HG02798 (cell line): ENCODE measurements around the gene MRPL9.
"Not testable (repeated sequence)": the region's sequence is repeated elsewhere in the genome, so short reads cannot be mapped to it uniquely, and the experiment has no call there.

ENCODE experiments used
- ATAC-seq: cut with Tn5 transposase; IDR thresholded peaks from one replicate; pipeline ENCODE4 v1.9.1; 2021; ENCODE audit warnings: mild to moderate bottlenecking; ENCODE audit not compliant: unreplicated experiment, poor library complexity

MRPL9 gene

DNA sequence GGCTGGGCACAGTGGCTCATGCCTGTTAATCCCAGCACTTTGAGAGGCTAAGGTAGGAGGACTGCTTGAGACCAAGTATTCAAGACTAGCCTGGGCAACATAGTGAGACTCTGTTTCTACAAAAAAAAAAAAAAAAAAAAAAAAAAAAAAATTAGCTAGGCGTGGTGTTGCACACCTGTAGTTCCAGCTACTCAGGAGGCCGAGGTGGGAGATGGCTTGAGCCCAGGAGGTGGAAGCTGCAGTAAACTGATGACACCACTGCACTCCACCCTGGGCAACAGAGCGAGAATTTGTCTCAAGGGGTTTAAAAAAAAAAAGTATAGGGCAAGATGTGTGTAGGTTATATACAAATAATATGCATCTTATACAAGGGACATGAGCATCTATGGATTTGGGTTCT is 24.4 kb upstream of the MRPL9 start:
- no peak for ATAC-seq

DNA sequence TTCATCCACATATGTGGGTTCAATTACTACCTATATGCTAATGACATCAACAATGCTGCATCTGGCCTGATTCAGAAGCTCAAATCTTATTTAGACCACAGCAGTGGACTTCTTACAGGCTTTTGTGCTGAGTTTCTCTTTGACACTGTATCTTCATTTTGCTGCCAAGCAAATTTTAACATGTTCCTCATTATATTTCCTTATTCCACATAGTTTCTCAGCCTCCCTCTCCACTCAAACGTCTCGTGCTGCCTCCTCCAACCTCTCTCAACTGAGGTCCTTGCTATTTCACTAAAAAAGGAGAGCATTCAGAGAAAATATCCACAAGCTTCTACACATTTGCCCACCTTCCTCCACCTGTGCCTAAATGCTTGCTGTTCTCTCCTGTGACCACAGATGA is 20.5 kb upstream of the MRPL9 start:
- ATAC-seq: no peak

DNA sequence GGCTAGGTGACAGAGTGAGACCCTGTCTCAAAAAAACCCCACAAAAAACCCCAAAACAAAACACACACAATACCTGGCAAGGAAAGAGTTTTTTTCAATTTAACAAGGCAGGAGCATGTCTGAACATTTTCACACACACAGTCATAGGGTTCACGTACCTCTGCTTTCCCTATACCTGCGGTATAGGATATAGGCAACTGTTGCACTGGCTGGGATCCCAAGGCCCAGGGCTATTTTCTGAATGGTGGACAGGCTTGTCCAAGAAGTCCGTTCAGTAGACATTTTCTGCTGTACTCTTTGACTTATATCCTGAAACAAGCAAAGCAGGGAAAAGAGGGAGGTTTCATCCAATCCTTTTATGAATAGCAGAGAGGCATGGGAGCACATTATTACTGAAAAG is 19.4 kb upstream of the MRPL9 start:
- no peak for ATAC-seq

- ATAC-seq: not testable (repeated sequence)
Observed at GRCh38 chr1:151782026-151782425, 18.7 kb upstream of the MRPL9 start.

GRCh38 chr1:151780736-151781135 is 17.4 kb upstream of the MRPL9 start:
- not testable (repeated sequence) for ATAC-seq

DNA sequence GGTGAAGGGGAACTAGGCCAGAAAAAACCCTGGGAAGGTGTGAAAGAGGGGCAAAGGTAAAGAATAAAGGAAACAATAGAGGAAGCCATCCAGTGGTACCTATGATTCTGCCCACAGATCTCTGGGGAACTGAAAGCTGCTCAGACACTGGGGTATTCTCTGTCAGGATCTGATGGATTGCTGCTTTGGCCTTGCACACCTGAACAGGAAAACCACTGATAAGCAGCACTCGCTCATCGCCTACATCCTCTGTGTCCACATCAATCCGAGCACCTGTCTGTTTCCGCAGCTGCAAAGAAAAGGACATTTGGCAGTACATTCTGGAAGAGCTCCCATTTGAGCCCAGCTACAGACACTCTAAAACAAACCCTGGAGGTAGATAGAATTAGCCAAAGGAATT is 16.6 kb upstream of the MRPL9 start:
- no peak for ATAC-seq

GRCh38 chr1:151777317-151777716 is 14.0 kb upstream of the MRPL9 start:
- ATAC-seq: no peak

DNA sequence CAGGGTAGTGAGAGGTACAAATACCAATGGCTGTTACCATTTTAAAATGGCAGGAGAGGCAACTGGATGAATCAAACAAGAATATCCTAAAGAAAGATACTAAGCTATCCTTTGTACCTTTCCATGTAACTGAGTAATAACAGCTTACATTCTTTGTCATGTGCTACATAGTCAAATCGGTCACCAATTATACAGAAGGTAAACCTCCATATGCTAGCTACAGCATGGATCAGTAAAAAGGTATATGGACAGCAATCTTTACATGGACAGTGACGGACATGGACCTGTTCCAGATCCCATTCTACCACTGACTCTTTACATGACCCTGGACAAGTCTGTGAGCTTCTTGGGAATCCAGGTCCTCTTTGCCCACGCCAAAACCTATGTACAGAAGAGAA is 13.4 kb upstream of the MRPL9 start:
- ATAC-seq: no peak

- ATAC-seq: no peak
Observed at GRCh38 chr1:151775894-151776664, 12.8 kb upstream of the MRPL9 start.

- no peak for ATAC-seq
Observed at GRCh38 chr1:151774256-151774922, 11.1 kb upstream of the MRPL9 start.

GRCh38 chr1:151773702-151774101 is 10.4 kb upstream of the MRPL9 start:
- no peak for ATAC-seq

GRCh38 chr1:151769270-151769669 is 6.0 kb upstream of the MRPL9 start:
- not testable (repeated sequence) for ATAC-seq

GRCh38 chr1:151768351-151769066 is 5.2 kb upstream of the MRPL9 start:
- ATAC-seq: not testable (repeated sequence)

DNA sequence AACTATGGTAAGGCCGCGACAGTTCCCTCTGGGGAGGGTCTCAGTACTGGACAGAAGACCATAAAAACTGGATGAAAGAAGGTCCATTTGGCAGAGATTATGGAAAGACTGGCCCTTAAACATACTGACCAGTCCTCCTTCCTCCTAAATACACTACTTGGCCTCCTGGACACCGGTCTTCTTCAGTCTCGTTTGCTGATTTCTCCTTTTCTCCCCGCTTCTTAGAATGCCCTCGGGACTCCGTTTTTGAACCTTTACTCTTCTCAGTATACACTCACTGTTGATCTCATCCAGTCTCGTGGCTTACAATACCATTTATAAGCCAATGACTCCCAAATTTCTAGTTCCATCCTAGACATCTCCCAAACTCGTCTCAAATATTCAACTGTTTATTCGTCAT is 694 bp upstream of the MRPL9 start:
- no peak for ATAC-seq

DNA sequence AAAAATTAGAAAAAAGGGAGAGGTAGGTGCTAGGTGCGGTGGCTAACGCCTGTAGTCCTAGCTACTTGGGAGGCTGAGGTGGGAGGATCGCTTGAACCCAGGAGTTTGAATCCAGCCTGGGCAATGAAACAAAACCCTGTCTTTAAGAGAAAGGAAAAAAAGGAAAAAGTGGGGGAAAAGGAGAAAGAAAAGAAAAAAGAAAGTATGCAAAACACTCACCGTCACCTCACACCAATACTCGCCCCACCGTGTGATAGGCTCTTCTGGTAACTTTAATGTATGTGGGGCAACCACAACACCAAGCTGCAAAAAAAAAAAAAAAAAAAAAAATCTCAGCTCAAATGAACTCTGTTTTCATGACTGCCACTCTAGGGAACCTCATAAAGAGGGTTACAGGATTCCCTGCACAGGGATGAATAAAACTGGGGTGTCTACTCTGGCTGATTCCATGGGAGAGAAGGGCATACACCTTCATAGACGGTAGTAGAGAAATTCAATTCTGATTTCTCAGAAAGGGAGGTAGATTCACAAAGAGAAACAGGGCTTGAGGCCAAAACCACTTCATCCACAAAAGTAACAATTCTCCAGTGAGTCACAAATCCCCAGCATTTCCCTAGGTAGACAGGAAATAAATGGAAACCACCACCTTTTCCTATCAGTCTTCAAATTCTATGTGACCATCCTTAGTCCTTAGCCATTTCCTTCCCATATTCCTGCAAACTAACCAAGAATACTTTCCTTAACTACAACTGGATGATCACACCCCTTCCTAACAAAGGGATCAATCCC is 2.5 kb downstream of the MRPL9 start:
- ATAC-seq: no peak

DNA sequence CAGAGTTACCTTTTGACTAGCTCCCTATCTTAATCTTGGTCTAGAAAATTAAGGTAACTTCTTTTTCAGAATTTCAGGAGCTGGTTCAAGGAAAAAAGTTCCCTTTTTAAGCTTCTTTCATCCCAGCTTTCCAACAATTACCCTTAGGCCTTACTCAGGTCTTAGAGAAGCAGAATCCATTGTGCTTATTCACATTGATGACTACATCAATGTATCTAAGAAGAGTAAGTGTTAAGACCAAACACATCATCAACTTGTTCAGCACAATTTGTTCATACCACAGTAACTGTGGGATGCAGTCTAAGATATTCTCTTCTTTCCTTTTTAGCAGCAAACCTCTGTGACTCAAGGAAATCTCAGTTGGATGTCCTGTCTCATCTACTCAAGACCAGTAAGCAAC is 4.1 kb downstream of the MRPL9 start:
- ATAC-seq: no peak

DNA sequence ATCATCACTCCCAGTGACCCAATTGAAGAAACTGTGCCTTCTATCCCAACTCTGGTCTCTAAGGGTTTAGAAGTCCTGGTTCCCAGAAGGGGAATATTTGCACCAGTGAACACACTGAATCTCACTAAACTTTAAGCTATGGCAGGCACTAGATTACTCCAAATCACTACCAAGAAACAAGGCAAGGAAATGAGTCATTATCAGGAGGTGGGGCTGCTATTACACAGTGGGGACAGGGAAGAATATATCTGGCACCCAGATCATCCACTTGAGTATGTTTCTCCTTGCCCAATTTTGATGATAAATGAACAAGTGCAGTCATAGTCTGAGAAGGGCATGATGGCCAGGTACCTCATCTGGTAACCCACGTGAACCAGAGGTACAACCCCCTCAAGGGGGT is 7.0 kb downstream of the MRPL9 start:
- ATAC-seq: no peak

DNA sequence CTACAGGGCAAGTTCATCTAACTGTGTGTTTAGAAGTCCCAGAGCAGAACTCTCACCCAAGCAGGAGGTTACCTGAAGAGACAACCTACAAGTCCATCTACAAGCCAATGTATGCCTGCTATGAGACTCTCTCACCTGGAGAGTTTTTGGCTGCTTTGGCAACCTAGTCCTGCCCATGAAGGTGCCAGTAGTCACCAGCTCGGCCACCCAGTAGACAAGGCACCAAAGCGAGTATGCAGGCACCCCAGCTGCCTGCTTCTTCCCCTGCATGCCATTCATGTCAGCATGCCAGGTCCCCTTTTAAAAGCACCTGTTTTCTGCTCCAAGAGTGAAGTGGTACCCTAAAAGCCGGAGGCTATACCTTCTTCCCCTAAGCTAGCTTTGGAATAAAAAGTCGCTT is 21.8 kb downstream of the MRPL9 start:
- ATAC-seq: no peak

DNA sequence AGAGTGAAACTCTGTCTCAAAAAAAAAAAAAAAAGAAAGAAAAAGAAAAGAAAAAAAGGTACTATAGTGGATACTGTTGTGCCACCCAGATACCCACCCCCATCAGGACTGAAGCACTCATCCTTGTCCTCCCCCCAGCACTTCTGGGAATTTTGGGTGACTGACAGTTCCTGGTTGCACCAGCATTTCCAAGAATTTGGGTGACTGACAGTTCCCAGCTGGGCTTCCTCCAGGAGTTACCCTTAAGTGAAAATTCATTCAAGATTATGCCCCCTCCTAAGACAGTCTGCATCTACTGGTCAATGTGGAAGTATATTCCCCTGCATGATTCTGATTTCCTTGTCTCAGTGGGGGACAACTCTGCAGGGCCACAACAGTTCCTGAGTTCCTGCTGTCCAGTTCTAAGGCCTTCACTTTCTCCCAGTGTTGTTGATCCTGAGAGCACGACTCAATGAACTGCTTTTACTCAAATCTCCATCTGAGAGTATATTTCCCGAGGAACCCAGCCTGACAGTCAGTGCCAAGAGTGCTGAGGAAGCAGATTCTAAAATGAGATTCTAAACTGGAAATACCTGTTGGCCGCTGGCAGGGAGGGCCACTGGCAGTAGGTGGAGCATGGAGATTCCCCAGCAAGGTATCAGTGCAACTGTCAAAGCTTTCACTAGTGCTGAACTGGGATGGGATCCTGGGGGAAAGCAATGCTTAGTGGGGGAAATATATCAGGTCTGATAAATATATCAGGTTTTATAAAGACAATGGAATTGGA is 23.5 kb downstream of the MRPL9 start:
- ATAC-seq: no peak

GRCh38 chr1:151737479-151737878 is 25.8 kb downstream of the MRPL9 start:
- no peak for ATAC-seq
